COLO829 (cell line): ENCODE measurements around the gene NRIP1.

Experiments used
- DNase-seq: peaks from one replicate; pipeline ENCODE4 v3.0.0; 2012; ENCODE audit warnings: low spot score

The NRIP1 gene

DNA sequence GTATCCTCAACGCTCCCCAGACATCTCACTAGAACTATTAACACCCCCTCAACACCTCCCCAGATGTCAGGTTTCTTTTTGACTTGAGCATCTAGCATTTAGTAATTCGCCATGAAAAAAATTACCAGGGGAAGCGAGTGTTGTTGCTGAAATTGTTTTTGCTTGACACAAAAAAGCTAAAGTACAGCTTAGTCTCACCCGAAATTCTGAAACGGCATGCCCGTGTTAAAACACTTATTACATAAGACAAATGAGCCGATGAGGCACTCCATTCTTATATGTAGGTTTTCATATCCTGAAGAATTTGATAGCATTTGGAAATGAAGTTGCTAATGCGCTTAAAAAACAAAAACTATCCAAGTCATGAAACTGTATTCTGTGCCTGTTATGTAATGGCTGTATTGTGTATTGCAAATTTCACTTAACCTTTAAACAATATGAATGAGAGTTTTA, 1.3 kb upstream of the NRIP1 start:
- no peak for DNase-seq

DNA sequence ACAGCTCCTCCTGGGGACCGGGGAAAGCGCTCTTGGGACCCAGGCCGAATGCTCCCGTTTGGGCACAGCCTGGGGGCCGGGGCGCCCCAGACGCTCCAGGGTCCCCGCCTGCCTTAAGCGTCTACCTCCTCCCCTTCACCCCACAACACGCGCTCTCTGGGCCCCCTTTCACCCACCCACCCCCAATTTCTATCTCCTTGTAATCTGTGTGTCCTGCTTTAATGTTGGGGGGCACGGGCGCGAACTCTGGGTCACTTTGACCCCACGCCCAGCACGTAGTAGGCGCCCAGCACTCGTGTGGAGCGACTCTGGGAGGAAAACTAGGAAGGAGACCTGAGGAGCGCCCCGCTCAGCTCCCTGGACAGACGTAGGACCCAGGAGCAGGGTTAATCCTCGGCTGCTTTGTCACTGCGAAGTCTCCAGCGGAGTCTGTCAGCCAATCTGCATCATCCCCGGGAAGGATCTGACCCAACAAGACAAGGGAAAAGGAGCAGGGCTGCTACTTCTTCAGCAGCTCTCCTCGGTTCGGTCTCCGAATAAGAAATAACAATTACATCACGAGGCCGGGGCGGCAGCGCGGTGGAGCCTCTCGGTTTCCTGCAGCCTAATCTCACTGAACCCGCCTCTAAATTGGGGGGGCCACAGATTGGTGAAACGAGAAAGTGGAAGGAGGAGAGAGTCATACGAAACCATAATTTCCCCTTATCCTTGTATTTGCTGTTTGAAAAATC, 757 bp upstream of the NRIP1 start:
- no peak for DNase-seq

DNA sequence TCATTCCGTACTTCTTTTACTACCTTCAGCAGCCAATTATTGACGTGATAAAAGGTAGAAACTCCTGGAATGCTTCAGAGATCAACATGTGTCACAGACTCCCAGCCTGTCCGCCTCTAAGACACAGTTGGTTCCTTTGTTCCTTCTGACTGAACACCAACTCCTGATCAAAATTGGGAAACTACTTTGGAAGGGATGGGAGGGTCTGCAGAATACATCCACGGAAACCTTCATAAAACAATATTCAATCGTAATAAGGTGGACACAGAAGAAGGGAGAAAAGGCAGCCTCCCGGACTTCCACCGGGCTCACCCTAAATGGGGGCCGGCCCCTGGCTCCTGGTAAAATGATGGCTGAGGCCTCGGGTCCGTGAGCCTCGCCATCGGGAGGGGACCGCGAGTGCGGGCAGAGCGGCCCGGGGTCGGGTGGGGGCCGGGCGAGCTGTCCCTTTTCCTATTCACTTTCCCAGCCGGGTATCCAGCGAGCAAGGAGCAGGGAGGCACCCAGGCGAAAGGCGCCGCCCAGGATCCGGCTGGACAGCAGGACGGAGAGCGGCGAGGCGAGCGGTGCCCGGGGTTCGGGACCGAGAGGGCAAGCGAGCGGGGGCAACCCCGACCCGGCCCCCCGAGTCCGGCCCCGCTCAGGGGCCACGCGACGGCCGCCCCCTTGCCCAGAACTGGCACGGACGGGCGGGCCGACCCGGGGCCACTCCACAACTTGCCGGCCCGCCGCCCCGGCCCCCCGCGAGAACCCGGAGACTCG, 805 bp downstream of the NRIP1 start:
- DNase-seq: no peak

GRCh38 chr21:15063081-15063813, 1.6 kb downstream of the NRIP1 start:
- DNase-seq: no peak

- DNase-seq: no peak
These were observed 2.2 kb downstream of the NRIP1 start for GRCh38 chr21:15062606-15062965.

DNA sequence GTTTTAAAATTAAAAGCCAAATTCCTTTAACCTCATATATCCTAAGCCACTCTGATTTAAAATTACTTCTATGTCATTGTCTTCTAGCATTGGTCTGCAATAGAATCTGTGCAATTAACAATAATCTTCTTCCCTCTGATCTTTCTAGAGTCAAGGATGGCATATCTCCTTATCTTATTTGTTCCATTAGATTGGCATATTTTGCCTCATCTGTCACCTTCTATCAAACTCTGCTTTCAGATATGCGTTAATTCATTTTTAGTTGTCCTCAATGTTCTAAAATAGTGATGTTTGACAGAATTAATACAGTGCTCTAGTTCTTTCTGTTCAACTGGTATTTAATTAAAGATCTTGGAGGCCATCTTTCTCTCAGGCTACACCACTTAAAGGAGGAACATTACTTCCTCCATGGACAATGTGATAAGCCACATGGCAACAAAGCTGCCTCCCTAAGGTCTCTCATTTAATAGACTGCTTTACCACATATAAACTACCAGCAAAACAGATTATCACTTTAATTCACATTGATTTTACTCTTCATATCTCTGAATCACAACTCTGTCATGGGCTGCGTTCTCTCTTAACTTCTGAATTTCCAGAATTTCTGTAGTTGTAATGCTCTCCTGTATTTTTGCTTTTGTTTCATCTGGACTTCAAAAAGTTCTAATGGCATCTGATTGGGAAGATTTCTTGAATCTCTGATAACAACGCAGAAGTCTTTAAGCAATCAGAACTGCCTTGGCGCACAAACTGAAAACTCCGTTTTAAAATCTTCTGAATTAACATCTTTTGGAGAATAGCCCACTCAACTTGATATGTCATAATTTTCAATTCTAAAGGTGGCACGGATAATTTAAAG, 2.8 kb downstream of the NRIP1 start:
- DNase-seq: no peak

GRCh38 chr21:15061279-15061678, 3.5 kb downstream of the NRIP1 start:
- no peak for DNase-seq

DNA sequence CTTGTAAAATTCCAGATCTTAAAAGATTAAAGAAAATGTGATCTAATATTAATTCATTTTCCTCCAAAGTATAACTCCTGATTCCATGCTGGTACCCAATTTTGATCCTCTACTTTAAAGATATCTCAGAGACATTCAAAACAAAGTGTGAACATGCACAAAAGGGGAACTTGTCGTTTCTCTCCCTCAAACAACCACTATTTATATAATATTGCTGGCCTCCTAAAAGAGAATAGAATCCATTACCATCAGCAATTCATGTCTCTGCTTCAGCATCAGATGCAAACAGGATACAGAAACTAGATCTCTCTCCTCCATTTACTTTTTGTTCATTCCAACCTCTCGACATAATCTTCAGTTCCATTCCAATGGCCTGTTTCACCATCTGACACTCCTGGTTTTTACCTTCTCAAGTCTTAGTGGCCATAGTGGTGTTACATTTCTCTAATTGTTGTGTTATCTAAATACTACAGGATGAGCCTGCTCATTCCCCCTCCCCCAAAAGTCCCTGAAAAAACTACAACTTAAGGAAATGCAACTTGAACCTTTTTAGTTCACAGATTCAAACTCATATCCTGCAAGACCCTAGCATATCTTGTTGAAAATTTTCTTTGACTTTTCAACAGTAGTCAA, 4.1 kb downstream of the NRIP1 start:
- DNase-seq: no peak

- DNase-seq: no peak
These were observed 5.4 kb downstream of the NRIP1 start for GRCh38 chr21:15059397-15059796.

DNA sequence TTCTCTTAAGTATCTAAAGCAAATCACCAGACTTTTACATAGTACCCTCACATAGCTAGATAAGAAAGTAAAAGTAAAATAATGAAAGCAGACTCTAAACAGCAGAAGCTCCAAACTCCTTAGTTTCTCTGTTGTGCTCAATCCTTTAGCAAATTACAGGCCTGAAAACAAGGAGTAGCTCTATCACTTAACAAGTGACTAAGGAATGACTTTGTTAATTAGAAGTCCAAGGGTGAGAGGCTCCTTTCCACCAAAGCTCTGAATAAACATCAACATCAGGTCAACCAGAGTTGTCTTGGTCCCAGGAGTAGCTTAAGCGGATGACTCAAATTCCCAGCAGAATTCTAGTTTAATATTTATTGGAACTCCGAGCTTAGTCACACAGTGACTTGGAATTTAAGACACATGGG, 5.9 kb downstream of the NRIP1 start:
- DNase-seq: no peak

DNA sequence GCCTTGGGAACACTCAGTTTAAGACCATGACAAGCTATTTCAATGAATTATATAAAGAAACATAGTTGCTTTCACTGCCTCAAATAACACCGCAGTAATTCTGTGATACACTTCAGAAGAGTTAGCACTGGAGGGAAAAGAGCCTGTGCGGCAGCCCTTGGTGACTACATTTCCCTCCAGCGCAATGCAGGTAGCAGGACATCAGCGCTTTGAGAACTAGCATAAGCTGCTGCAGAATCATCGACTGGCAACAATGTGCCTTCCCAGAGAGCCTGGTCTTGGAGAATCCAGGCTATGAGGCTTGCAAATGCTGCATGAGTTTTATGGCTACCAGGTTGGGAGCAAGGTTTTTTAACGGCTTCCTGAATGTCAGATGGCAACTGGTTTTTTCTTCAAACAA, 7.5 kb downstream of the NRIP1 start:
- DNase-seq: no peak

- no peak for DNase-seq
These were observed 10.1 kb downstream of the NRIP1 start for GRCh38 chr21:15054606-15055239.

DNA sequence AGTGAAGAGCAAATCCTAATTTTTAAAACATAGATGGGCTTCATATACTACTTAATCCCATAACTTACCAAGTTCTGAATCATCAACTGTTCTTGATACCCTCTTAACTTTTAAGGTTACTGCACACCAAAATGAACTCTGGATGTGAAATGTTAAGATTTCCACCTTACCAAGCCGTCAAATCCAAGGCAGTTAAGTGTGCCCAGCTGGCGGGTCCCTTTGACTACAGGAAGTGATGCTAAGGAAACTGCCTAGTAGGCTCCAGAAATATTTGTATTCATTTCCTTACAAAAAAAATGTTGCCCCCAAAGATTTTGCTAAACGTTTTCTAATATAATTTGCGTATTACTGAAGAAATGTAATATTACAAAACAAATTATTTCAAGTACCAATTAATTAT, 10.7 kb downstream of the NRIP1 start:
- no peak for DNase-seq

DNA sequence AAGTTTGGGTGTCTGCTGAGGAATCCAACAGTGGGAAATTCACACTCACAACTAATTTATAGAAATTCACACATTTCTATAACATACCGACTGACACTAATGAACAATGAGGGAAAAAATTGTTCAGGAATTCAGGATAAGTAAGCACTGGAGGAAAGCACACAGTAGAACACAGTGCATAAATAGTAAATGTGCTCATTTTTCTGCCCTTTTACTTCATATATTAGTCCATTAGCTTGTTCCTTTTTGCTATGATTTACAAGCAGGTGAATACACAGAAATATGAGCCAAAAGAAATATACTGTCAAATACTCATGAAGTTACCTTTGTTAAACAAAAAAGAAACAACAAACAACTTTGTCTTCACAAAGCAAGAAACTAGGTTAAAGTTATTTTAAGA, 11.3 kb downstream of the NRIP1 start:
- no peak for DNase-seq

DNA sequence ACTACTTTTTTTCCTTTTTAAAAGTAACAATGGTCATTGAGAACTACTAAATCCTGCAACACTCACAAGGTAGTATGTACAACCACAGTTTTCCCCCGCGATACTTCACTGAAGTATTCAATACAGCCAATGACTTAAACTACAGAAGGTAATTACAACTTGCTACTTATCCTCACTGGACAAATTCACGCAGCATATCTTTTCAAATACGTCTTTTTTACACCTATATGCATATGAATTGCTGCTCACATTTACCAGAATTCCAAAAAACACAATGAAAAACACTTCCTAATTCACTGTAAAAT, 12.4 kb downstream of the NRIP1 start:
- DNase-seq: no peak

- DNase-seq: no peak
These were observed 12.9 kb downstream of the NRIP1 start for GRCh38 chr21:15051644-15052458.

GRCh38 chr21:15050568-15051377, 14.0 kb downstream of the NRIP1 start:
- no peak for DNase-seq

GRCh38 chr21:15045017-15045416, 19.8 kb downstream of the NRIP1 start:
- no peak for DNase-seq

DNA sequence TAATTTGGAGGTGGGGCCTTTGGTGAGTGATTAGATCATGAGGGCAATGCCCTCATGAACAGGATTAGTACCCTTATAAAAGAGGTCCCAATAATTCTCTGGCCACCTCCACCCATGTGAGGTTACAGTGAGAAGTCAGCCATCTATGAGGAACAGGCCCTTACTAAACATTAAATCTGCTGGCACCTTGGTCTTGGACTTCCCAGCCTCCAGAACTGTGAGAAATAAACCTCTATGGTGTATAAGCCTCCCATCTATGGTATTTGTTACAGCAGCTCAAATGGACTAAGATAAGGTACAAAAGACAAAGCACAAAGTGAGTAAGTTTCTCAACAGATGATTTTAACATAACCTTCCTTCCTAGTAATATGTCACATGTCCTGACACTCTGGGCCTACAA, 22.3 kb downstream of the NRIP1 start:
- no peak for DNase-seq
